Ammon's horn (tissue), 1 donor: ENCODE results near the gene FBXO7.
A peak's percentile ranks its signal among the peaks of the same experiment; 100 is the strongest.
"Not testable (repeated sequence)": the region's sequence is repeated elsewhere in the genome, so short reads cannot be mapped to it uniquely, and the experiment has no call there.

Source experiments
- DNase-seq: peaks from one replicate; pipeline ENCODE4 v3.0.0-alpha.2; 2016; ENCODE audit warnings: low spot score

FBXO7 gene

DNA sequence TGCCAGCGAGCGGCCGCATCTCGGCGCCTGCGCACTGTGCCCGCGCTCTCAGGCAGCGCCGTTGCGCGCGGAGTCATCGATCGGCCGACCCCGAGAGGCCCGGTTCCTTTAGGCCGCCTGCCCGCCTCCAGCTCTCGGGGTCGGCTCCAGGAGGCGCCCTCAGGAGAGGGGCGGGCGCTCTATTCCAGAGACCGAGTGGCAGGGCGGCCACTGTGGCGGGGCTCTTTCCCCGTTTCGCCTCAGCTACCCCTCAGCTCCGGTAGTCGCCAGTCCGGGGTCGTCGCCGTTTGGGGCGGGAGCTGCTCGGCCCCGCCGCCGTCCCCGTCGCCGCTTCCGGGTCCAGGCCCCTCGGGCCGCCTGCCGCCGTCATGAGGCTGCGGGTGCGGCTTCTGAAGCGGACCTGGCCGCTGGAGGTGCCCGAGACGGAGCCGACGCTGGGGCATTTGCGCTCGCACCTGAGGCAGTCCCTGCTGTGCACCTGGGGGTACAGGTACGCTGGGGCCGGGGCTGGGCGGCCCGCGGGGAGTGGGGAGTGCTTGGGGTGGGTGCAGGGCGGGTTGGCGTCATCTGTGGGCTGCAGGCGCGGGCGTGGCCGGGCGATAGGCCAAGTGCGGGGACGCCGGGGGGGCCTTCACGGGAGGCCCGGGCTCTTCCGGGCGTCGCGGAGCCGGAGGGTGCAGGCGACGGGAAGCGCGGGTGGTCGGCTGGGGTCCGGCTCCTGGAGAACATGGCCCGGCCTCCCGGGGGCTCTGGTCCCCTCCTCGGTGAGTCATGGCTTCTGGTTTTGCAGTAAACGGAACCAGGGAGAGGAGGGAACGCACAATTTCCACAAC is at the start of gene FBXO7:
FBXO7 (plus strand) TSS at position 177 of the 833 bp plus-strand sequence; CDS start at position 369, 192 bp downstream.
- peak; percentile 88 for DNase-seq

- no peak for DNase-seq
Measured at GRCh38 chr22:32426881-32427280, 47.7 kb upstream of the FBXO7 start.

DNA sequence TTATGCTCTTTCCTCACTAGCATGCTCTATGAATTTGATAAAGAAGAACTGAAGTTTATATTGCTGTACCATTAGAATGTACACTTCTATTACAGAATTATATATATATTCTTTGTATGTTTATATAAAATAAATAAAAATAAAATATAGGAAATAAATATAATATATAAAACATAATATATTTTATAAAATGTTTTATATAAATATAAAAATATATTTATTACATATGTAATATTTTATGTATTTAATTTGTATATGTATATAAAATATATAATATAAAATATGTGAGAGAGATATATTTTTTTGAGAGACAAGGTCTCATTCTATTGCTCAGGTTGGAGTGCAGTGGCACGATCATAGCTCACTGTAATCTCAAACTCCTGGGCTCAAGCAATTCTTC is 44.3 kb upstream of the FBXO7 start:
- no peak for DNase-seq

- DNase-seq: no peak
Measured at GRCh38 chr22:32444068-32444467, 30.5 kb upstream of the FBXO7 start.

DNA sequence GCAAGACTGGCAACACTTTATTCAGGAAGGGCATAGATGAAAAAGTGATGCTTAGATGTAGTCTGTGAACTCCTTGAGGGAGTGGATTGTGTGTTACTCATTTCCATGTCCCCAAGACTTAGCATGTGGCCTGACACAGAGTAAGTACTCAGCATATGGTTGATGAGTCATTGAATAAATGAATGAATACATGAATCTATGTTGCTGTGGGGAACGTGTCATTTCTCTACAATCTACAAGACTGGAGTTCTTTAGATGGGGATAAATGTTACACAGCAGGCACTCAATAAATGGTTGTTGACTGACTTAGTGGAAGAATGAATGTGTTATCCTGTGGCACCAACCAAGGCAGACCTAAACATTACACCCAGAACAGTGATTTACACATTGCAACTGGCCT is 28.3 kb upstream of the FBXO7 start:
- DNase-seq: no peak

GRCh38 chr22:32448980-32449379 is 25.6 kb upstream of the FBXO7 start:
- no peak for DNase-seq

- no peak for DNase-seq
Measured at GRCh38 chr22:32457031-32457430, 17.6 kb upstream of the FBXO7 start.

- no peak for DNase-seq
Measured at GRCh38 chr22:32462452-32462851, 12.2 kb upstream of the FBXO7 start.

DNA sequence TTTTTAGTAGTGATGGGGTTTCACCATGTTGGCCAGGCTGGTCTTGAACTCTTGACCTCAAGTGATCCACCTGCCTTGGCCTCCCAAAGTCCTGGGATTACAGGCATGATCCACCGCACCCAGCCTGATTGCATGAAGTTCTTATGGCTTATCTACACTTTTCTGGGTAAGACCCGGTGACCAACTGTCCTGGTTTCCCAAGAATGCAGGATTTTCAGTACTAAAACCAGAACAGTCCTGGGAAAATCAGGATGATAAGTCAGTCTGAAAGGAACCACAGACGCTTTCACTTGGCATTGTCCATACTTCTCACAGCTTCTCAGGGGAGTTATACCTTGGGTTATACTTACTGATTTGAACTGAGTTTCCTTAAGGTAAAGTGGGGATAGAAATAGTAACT is 8.9 kb upstream of the FBXO7 start:
- DNase-seq: no peak

GRCh38 chr22:32466496-32466895 is 8.1 kb upstream of the FBXO7 start:
- no peak for DNase-seq

- DNase-seq: peak; percentile 72
Measured at GRCh38 chr22:32469799-32470212, 4.8 kb upstream of the FBXO7 start.

DNA sequence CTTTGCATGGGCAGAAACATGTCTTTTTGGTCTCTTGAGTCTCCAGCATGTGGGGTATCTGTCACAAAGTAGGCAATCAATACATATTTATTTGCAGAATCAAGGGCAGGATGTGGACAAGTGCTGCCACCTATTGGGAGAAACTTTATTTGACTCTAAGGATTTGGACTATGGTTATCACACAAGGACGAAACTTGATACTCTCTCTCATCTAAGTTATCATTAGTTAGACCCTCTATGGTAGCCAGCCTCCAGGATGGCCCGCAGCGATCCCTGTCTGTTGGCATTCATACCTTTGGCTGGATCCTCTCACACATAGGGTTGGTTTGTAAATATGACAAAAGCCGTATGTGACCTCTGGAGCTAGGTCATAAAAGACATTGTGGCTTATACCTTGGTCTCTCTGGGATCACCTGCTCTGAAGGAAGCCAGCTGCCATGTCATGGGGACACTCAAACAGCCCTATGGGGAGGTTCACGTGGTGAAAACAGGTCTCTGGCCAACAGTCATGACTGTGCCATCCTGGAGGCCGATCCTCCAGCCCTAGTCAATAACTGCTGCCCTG is 1.1 kb upstream of the FBXO7 start:
- peak; percentile 83 for DNase-seq

DNA sequence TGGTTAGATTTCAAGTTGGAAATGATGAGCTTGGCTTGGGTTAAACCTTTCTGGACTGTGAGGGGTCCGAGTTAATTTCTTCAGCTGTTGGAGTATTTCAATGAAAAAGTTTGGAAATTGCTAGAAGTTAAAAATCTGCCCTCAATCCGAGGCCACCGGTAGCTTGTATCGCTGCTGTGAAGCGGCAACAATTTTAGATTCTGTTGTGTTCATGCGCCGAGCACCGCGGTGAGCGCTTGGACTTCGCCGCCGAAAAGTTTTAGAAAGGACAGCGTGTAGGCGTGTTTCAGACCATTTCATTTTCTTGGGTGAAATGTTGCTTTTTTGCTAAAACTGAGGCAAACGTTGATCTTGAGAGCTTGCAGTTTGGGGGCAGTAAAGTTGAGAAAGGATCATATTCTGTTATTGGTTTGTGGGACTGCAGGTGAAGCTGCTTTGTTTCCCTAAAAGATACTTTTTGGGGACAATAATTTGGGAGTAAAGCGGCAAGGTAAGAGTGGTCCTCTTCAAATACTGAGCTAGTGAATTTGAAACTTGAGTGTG is 928 bp downstream of the FBXO7 start:
- peak; percentile 70 for DNase-seq

GRCh38 chr22:32476281-32477195 is 1.9 kb downstream of the FBXO7 start:
- DNase-seq: no peak

GRCh38 chr22:32477596-32477995 is 3.0 kb downstream of the FBXO7 start:
- no peak for DNase-seq

DNA sequence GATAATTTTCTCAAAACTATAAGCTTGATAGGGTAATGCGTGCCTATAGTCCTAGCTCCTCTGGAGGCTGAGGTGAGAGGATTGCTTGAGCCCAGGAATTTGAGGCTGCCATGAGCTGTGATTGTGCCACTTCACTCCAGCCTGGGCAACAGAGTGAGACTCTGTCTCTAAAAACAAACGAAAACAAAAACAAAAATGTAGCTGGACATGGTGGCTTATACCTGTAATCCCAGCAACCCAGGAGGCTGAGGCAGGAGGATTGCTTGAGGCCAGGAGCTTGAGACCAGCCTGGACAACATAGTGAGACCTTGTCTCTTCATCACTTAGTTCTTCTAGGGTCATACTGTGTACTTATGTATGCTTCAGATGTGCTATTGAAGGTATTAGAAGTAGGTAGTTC is 3.9 kb downstream of the FBXO7 start:
- not testable (repeated sequence) for DNase-seq

DNA sequence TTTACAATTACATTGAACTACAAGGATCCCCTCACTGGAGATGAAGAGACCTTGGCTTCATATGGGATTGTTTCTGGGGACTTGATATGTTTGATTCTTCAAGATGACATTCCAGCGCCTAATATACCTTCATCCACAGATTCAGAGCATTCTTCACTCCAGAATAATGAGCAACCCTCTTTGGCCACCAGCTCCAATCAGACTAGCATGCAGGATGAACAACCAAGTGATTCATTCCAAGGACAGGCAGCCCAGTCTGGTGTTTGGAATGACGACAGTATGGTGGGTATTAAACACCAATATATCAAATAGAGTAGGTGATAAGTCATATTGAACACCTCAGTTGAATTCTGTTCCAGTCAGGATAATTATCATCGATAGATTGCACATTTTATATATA is 4.4 kb downstream of the FBXO7 start:
- DNase-seq: no peak

- DNase-seq: no peak
Measured at GRCh38 chr22:32480238-32480637, 5.6 kb downstream of the FBXO7 start.

- DNase-seq: no peak
Measured at GRCh38 chr22:32482708-32483107, 8.1 kb downstream of the FBXO7 start.

DNA sequence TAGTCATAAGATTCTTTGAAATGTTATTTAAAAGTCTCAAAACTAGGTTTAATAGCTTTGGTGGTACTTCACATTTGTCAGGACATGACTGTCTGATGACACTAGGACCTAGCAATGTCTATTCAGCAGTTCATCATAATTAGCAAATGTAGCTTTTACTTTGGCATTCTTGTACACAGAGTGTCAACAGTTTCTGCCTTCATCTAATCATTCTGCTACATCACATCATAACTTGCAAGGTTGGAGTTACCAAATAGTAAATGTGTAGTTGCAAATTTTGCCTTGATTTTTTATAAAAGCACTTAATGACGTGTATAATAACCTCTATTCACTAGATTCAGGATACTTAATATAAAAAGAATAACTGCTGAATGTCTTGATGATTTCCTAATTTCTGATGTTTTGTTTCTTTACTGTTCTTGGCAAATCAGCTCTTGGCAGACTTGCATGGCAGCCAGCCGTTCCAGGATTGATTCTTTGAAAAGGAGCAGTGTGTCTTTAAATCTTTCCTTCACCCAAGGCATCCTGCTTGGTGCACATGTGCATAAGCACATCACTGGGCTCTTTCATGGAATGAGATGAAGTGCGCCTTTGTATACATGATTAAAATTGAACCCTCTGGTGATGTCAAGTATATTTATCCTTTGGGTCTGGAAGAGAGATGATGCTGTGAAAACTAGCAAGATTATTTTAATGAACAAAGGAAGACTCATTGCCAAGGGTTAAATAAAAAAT is 12.2 kb downstream of the FBXO7 start:
- DNase-seq: peak; percentile 79

- DNase-seq: no peak
Measured at GRCh38 chr22:32487461-32487860, 12.8 kb downstream of the FBXO7 start.

DNA sequence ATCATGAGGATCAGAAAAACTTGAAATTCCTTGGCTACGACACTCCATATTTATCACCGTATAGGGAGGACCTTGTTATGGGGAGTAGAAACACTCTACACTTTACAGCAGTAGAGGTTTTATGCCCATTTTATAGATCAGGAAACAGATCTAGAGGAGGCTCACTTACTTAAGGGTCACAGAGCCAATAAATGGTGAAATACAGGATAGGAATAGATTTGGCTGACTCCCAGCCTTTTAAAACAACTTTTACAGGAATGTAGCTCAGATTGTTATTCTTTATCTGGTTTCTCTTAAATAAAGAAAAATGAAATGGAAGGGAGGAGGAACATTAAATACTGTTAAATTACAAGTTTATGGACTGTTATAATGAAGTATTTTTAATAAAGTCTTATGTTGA is 14.8 kb downstream of the FBXO7 start:
- DNase-seq: no peak
